Activated CD4-positive, alpha-beta T cell treated with anti-CD3 and anti-CD28 coated beads, Interleukin-10, Interleukin-2, amounts not matched to agents 100 ng/mL and 50 ng/mL, durations not matched to agents 16 hours and 8 hours (primary cell): Measurements from ENCODE around the gene HNRNPU.

Source experiments
- DNase-seq: peaks from one replicate; pipeline ENCODE4 v3.0.0-alpha.2; 2020

Gene HNRNPU

DNA sequence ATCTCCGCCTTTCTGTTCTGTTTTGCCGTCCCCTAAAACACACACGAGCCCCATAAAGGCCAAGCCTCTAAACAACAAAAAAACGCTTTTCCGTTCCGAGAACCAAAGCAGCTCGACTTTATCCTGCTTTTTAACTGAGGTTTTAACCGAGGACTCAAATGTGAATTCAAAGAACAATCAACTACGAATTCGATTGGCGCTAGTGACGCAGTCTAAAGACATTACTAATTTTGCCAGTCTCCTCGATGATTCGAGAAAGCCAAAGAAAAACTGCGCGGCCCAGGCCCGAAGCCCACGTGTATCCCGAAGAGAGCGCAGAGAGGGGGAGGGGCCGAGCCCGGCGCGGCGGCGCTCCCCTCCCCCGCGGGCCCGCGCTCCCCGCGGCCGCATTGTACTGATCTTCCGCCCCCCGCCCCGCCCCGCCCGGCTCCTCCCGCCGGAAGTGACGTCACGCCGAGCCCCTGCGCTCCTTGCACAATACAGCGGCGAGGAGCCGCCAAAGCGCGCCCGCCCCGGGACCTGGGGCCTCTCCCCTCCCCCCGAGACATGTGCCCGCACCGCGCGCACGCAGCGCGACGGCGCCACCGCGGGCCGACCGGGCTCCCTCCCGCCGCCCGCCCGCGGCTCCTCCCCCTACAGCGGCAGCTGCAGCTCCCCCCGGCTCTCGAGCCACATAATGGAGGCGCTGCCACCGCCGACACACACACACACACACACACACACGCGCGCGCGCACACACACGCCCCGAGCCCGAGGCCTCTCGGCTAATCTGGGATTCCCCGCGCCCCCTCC, 1.4 kb downstream of the HNRNPU start:
- DNase-seq = peak; percentile 96

DNA sequence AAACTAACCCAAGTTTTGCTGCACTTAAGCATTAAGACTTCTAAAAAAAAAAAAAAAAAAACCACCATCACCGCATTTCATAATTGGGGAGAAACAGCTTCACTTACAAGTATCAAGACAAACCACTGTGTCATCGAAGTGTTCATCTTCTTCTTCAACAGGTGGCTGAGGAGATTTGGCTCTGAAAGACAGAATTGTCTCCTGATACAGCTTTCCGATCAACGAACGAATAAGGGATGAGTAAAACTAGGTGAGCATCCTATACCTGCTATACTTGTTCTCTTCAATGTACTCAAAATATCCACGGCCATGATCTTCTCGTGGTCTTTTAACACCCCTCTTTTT, 2.0 kb downstream of the HNRNPU start:
- peak; percentile 30 for DNase-seq

DNA sequence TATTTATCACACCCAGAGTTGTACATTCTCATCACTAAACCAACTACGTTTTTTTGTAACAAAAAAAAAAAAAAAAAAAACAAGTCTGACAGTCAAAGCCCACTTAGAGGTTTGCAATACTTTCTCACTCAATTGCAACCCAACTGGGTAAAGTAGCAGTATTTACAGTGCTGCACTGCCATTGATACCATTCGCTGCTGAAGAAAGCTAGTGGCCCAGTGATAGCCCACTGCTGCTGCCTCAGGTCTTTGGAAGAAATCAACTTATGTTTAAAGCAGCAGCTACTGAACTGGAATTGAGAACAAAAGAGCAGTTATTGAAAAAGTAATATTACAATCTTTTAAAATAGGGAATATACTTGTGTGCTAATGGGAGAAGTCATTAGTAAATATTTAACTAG, 2.7 kb downstream of the HNRNPU start:
- DNase-seq = no peak

DNA sequence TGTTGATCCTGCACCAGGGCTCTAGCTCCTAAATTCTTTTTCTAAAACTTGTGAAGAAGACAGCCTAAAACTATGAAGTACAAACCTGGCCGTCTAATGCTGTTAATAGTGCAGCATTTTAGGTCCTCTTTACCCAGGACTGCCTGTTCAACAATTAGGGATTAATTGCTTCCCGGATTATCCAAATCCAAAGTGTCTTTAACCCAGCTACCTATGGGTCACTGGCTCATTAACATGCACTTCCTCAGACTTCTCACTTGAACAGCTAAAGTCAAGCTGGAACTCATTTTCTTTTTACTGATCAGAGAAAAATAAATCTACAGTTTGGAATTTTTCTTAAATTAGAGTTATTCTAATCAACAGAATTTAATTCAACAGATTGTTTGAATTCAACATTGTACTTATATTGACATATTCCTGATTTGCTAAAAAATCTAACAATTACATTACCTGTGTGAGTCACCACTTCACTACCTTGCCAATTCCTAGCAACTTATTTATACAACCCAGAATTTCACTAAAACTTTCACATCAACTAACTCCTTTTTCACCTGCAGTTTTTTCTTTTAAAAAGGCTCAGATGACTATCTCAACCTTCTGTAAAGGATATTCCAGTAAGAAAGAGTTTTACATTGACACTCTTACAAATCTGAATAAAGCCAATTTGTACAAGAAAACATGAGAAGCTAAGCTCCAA, 3.3 kb downstream of the HNRNPU start:
- no peak for DNase-seq

DNA sequence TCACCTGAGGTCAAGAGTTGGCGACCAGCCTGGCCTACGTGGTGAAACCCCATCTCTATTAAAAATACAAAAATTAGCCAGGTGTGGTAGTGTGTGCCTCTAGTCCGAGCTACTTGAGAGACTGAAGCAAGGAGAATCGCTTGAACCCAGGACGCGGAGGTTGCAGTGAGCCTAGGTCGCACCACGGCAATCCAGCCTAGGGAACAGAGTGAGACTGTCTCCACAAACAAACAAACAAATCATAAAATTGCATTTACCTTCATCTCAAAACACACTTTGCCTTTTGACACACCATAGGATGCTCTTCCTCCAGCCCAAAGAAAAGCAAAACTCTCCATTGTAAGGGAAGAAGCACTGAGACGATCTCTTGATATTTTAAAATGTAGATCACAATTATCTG, 4.3 kb downstream of the HNRNPU start:
- DNase-seq = no peak

DNA sequence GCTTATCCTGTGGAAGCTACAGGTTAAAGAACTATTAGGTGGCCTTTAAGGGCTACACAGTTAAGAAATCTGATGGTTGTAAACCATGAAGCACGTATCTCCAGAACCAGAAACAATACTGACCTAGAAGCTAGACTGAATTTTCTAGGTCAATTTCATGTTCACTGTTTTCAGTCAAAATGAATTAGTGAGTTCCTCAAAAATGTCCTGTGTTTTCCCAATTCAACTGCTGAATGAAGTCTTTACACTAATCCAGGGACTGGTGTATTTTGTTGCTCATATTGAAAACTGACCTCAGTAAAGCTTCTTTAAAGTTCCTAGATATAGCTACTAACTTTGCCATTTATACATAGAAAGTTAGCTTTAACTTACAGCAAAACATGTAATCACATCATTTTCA, 6.0 kb downstream of the HNRNPU start:
- no peak for DNase-seq

DNA sequence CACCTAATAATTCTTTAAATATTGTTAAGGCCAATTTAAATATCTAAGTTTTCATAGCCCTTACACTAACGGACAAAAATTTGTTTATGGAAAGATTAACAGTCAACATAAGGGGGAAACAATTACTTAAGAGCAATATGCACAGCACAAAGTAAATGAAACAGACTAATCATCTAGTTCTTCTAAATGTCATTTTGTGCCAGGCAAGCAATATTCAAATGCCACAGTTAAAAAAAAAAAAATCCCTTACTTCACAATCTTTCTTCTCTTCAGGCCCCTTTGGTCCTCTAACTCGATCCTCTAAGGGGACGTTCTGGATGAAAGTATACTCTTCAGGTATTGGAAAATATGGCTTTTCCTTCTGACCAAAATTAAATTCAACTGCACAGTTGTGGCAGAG, 6.6 kb downstream of the HNRNPU start:
- DNase-seq = no peak

DNA sequence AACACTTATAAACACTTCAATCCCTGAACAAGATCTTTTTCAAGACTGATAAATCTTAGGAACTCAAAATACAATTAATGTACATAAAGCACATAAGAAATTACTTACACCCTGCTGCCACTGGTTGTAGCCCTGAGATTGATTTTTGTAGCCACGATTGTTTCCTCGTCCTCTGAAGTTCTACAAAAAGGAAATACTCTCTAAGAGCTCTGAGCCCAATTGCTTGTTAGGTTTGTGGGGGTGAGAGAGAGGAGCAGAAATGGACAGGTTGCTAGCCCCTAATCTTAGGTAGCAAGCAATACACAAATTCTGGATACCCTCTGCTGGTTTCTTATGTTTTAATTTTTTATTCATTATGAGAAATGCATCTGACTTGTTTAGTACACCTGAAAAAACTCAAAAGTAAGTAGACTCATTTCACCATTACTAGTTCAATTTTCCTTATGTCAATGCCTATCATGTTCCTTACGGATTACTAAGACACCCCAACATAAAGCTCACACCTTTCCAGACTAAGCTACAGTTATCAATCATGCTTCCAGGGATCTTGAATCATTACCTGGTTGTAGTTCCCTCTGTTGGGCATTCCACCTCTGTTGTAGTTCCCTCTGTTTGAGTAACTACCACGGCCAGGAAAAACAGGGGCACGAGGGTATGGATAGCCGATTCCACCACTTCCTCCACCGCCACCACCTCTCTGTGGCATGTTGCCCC, 9.3 kb downstream of the HNRNPU start:
- DNase-seq = no peak

DNA sequence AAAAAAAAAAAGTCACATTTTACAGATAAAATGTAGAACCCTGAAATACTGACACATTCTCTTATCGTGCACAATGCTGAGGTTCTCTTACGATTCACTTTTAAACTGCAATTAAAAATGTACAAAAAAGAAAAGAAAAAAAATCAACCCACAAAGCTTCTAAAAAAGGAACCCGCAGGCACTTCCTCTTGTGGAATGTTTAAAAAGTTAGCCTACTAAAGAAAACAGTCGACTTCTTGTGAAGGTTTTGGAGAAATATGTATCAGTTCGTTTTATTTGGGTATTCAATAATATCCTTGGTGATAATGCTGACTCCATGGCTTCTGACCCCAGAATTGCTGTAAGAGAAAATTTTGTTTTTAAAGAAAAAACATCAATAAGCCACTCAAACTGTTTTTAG, 10.2 kb downstream of the HNRNPU start:
- DNase-seq = no peak

DNA sequence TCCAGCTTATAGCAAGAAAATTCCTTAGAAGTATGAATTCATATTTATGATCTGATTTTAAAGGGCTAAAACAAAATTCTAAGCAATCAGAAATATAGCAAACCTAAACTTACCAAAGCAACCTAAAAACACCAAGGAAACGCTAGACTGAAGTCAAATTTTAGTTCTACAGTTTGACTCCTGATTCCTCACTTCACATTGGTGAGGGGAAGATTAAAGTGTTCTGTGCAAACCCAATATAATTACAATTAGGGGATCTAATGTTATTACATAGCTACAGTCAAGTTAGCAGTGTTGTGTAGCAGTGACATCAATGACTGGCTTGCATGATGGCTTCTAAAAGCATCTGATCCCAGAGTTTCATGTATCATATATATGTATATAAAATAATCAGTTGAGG, 11.6 kb downstream of the HNRNPU start:
- no peak for DNase-seq

DNA sequence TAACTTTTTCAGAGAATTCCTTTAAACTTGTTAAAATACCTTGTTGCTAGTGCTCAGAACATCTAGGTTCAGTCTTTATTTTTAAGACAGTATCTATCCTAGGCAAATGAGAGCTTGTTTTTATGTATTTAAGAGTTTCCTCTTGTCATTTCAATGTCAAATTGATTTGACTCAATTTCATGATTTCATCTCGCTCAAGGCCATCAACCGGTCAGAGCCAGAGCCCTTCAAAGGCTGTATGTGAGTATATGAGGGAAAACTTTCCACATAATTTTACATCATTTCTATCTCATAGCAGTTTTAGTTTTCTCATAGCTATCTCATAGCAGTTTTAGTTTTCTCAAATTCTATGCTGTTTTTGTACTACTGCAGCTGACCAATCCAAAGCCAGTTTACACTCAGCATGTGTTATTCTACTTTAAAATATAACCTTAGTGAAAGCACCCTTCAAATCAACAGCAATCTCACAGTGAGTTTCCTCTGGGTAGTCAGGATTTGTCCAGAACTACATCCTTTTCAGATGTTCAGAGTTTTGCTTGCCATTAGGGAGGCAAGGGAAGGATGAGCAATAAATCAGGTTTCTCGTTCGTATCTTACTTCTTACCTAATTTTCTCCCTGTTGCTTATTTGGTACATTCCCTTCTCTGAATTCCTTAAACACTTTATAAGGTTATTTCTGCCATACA, 12.7 kb downstream of the HNRNPU start:
- no peak for DNase-seq

DNA sequence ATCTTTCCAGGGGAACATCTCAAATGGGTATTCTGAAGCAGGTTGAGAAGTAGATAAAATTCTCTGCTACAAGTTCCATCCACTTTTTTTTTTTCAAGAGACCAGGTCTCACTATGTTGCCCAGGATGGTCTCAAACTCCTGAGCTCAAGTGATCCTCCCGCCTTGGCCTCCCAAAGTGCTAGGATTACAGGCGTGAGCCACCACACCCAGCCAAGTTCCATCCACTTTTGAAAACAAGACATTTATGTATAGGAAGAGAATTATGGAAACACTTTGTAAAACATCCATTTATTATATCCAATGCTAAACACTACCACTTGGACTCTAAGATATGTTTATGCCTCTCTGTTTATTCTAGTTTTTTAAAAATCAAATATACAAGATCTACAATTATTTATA, 13.4 kb downstream of the HNRNPU start:
- DNase-seq = no peak

DNA sequence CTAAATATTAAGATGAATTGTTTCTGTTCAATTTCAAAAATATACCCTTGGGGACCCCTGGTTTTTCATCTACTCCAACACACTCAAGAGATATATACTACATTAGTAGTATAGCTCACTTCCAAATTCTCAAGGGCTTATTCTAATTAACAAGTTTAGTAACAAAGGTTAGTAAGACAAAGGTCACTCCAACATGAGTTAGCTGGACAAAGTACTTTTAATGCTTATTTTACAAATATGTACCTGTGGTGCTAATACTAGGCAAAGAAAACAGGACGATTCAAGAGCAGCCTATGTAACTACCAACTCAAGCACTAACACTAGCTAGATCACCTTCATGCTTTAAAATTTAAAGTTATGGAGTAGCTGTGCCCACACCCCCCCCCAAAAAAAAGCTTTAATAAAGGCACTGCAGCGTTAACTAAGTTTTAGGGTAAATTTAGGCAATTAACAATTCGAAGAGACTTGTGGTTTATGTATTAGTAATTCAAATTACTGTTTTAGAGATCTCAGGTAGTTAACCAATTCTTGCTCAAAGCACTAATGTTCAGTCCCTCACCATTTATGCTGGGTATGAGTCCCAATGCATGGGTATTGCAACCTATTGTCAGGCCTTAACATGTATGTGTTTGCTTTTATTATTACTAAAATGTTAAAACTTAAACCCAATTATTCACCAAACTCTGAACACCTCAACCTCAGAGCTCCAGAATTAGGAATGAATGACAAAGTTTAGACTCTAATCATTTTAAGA, 14.1 kb downstream of the HNRNPU start:
- no peak for DNase-seq

DNA sequence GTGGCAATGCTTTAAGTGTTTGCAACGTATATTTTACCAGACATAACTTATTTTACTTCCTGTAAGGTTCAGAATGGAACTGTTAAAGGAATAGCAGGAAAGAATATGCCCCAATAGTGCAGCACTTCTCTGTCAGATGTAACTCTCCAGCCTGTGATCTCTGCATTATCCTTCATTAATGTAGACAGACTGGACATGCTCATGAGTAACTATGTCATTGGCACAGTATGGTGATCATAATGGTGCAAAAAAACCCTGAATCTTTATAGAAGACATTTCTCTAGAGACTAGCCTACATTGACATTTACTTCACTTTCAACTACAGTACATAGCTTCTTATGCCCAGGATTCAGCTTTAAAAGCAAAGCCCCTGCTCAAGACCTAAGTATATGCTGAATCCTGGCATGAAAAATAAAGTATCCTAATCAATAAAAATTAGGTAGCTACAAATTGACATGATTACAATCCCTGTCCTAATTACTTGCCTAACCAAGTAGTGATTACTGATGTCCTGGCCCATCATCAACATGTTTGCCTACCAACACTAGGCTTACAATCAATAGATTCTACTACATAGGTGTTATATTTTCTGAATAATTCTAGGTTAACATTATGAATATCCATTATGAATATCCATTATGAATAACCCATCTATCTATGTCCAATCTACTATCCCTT, 15.0 kb downstream of the HNRNPU start:
- DNase-seq = no peak

DNA sequence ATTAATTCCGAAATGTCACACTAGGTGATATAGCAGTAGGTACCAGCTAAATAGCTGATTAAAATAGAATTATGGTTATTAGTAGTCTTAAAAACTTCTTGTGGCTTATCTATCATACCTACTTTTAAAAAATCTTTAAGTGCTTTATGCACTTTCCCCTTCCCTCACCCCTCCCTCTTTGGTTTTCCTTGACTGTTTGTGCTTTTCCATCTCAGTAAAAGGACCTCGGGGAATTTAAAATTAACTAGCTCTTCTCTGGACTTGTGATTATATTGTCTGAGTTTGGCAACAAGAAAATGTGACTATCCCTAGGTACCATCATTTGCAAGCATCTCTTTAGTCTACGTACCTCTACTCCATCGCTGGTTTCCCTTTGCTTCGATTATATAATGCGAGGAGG, 17.7 kb downstream of the HNRNPU start:
- no peak for DNase-seq

DNA sequence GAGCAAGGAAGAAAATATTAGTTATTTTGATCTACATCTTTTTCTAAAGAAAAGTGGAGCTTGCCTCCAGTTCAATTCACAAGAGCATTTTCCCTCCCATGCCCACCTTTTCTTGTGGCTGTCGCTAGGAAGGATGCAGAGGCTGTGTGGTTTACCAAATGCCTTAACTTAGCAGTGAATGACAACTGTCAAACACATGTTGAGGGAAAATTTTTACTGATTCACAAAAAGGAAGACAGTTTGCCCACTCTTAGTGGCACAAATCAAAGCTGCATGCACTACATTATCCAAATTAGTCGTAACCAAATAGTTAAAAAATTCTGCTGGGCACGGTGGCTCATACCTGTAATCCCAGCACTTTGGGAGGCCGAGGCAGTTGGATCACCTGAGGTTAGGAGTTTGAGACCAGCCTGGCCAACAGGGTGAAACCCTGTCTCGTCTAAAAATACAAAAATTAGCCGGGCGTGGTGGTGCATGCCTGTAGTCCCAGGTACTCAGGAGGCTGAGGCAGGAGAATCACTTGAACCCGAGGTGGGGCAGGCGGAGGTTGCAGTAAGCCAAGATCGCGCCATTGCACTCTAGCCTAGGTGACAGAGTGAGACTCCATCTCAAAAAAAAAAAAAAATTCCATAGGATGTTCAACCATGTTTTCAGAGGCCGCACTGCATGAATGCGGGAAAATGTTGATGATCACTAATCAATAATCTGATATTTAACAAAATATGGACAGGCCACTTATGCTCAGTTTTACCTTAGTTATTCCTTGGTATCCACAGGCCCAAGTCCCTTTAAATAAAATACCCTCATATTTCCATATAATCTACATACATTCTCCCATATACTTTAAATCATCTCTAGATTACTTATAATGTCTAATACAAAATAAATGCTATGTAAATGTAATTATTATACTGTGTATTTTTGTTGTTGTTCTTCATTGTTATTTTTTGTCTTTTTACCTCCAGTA, 19.9 kb downstream of the HNRNPU start:
- DNase-seq = no peak

DNA sequence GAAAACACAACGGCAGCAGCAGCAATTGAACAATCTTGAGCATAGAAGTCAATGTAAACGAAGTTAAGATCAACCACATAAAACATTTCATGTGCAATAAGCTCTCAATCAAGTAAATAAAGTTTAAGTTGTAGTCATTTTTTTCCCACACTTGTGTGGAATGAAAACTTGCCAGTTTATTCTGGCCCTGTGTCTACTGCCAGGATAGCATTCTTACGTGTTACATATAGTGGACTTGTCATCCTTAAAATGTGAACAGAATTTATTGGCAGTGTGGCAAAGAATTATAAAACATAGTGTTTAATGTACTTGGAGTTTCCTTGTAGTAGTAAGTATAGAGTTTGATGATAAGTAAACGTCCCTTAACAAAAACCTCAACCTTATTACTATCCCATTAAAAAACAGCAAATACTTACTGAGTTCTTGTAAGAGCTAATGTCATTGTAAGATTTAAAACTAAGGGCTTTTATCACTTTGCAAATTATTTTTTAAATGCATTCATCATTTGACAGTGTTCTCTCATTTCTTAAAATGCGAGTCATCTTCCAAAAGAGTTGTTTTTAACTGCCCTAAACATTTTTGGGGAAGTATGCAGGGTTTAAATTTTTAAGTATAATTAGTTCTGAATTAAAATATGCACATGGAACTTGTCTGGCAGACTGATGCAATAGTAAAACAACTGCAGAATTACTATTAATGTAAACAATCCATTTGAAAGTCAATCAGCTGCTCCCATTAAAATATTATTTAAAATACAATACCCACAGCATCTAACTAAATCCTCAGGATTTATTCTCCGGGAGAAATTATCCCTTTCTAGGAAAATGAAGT, 21.0 kb downstream of the HNRNPU start:
- no peak for DNase-seq

DNA sequence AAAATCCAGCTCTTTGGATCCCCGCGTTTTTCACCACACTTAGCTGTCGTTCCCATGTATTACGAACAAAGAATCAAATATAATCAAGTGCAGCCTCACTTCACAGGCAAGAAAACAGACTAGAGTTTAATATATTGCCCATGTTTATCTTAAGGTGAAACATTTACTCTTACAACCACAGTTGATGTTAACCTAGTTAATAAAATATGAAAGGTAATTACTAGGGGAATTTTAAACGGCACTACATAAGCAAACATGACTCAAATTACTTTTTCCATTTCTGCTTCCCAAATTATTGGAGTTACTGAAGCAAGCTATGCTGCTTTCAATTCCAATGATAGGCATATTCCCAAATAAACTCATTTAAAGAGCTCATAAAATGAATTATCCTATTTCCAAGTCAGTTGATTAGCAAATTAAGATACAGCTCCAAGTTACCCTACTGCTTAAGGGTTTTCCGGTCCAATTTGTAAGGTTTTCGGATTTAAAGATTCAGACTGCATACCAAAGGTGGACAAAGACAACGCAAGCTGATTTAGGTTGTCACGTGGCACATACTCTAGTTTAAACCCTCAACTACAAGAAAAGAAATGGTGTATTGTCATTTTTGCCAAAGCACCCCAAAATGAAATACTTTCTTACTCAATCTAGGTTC, 22.9 kb downstream of the HNRNPU start:
- no peak for DNase-seq

DNA sequence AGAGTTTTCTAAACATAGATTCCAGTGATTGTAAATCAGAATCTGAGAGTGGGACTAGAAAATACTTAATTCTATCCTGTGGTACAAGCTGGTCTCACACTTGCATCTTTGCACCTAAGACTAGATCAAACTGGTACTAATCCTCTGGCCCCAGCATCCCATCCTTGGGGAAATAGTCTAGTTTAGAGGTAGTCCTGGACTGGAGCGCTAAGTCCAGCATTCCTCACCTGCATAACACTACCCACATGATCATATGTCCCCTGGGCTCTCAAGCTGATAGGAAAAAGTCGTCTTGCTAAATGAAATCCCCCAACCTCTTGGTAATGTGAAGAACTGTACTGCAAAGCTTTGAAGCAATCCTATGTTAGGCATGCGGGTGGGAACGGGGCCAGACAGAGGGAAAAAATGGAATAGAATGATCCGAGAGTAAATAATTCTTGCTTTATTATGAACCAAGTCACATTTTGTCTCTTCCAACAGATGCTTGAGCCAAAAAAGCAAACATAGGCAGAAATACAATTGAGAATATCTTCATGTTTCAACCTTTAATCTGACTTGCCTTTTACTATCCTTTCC, 24.0 kb downstream of the HNRNPU start:
- DNase-seq = no peak
